ENCODE measurements around the gene CD28.

The CD28 gene

DNA sequence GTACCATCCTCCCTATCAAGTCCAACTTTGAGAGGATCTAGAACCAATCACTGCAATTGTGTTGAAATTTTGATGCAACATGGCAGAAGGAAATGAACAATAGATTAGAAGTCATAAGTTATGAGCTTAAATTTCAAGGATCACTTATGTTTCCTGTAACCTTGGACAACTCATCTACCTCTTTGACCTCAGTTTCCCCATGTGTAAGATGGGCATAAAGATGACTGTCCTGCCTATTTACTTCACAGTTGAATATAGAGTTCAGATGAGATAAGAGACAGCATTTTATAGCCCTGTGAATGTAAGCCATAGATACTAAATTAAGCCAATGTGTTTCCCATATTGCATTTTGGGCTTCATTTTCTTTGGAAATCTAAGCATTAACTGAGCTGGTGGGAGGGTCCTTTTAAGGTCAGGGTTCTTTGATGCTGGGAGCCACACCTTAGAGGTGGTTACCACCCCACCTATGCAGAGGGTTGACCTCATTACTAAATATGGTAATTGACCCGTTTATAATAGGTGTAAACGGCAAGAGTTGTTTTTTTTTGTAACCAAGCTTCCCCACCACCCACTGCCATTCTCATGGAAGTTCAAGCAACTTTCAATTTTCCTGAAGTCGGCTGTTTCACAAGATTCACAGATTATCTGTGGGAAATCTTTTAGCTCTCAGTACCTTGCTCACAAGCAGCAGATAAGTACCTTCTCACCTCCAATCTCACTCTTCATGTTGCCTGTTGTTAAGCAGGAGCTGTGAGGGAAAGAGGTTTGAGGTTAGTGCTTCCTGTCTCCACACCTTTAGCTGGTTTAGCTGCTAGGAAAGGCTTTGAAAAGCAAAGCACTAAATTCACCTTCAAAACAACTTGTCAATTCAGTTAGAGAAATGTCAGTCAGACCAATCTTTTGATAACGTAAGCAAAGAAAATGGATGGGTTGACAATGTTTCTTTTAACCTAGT is 13.3 kb downstream of the CD28 start:
- no peak for DNase-seq

DNA sequence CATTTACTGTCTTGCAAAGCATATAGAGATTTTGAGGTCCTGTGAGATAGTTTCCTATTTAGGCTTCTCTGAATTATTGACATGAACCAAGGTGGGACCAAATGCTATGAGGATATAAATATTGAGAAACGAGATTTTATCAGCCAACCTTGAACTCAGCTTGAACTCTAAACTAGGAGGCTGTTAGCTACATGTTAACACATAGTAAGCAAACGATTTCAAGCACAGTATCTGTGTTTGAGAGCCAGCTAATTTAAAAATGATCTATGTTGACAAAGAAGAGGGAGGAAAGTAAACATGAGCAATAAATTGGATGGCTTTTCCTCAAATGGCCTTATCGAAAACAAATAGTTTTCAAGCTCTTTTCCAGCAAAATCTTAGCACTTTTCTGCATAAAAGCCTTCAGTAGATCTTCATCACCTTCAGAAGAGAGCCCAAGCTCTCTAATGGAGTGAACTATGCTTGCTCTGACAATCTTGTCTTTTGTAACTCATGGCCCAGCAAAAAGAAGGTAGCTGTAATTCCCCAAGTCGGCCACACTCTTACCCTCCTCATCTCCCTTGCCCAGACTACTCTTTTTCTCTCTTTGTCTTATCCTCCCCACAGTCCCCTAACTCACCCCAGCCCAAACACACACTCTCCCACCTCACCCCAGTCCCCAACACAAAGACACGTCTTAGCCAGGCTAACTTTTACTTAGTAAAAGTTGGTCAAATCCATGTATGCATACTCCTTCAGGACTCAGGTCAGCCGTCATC is 14.7 kb downstream of the CD28 start:
- DNase-seq = no peak

DNA sequence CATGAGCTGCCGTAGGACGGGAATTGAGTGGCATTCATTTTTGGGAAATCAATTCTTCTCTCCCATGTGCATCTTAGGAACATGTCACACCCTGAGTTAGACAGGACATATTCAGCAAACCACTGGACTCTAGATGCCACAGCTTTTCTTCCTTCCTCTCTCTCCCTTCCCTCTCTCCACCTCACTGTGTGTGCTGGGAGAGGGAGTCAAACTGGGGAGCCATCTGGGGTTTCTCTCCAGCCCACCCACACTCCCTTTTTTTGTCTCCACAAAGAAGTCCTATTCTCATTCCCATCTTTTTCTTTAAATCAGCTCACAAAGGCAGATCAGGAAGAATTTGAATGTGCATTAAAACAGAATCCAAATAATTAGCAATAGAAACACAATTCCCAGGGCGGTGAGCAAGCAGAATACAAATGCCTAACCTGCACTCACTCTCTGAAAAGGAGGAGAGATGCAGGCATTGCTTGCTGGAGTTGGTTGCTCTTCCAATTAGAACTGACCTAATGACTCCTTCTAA is 15.4 kb downstream of the CD28 start:
- DNase-seq = no peak

DNA sequence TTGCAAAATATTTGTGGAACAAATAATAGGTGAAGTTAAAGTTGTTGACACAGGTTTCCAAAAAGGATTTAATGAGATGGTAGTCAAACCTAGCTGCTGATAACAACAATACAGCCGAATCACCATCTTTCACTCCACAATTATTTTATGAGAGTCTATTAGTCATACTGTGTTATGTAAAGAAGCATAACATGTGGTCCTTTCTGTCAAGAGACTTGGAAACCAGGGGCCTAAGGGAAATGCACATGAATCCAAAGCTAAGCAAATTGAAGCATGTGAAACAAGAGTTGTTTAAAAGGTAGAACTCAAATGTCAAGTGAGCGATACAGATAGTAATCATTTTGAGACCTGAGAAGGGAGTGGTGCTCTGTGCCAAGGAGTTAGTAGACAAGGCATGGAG is 16.0 kb downstream of the CD28 start:
- no peak for DNase-seq

DNA sequence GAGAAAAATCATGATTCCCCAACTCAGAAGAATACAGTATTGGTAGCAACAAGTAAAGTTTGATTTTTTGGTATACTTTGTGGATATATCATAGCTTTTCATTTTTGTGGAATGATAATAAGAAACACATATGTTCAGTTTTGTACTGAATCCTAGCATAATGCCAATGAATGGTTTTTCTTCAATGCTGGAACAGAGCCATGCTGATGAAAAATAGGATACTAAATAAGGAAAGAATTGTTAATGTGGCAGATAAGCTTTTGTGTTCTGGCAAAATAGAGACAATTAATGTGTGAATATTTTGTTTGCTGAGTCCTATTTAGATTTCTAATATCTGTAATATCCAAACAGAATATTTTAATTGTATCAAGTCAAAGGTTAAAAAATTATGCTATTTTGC is 21.9 kb downstream of the CD28 start:
- DNase-seq = no peak

DNA sequence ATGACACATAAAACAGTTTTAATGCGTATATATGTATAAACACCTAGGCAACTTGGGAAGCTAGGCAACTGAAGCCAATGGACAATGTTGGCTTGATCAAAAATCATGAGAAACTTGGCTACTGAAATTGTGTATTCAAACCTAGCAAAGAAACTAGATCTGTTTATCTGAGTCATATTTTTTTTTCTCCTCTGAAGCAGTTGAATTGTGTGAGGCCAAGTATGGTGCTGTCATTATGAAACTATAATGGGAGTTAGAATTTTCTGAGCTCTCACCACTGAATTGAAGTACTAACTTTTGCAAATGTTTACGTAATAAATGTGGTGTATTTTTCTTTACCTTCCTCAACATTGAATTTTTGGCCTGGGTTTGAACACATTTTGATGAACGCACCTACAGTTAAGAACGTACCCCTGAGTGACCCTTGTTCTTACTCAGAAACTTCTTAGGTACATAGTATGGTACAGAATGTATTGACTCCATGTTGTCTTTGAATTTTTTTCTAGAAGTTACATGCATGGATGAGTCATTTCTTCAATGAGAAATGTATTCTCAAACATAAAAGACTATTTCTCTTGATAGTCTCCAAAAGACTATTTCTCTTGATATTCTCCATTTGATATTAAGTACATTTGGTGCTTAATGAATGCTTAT is 23.8 kb downstream of the CD28 start:
- DNase-seq = no peak

DNA sequence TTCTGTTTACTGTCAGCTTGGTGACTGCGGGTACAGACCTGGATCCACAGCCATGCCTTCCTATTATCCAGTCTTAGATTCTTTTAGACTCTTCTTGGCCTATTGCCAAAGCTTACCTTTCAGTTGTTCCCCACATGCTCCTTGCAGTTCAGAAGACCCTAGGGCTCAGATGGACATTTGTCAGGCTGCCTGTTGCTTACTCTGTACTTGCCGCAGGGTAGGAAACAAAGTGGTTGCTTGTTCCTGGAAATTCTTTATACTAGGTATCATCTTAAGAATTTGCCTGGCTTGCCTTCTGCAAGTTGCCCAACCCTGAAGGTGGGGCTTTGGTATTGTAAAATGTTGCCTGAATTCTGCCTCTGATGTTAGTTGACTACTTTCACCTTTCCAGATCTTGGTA is 24.4 kb downstream of the CD28 start:
- DNase-seq = no peak

DNA sequence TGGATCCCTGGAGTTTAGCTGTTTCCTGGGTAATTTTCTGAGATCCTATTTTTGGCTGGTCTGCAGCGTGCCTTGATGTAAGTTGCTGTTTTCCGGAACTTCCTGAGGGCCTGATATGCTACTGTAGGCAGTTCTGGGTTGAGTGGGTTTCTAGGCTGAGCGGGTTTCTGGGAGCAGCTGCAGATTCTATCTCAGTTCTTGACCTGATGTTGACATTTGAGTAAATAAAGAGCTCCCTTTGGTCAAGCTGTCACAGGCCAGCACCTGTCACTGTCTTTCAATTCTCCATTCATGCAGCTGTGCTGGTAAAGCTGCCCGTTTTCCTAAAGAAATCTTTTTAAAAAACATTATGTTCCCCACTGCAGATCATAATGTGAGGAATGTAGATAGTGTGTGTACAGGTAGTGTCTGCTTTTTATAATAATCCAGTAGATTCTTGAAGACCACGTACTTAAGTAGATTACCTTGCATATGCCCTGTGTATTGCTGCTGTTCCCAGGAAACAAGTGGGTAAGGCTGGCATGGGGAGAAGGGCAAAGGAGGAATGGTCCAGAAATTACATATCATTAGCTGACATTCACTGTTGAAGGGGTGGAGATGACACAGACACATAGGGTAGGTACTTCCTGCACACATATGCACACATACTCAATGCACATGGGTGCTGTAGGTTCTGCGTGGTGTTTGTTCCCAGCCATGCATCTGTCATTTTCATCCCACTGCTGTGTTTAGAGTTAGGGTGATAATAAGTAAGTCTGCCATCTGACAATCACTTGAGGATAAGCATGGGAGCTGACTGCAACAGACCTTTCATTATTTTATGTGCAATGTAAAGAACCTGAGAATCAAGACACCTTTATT is 25.9 kb downstream of the CD28 start:
- no peak for DNase-seq

DNA sequence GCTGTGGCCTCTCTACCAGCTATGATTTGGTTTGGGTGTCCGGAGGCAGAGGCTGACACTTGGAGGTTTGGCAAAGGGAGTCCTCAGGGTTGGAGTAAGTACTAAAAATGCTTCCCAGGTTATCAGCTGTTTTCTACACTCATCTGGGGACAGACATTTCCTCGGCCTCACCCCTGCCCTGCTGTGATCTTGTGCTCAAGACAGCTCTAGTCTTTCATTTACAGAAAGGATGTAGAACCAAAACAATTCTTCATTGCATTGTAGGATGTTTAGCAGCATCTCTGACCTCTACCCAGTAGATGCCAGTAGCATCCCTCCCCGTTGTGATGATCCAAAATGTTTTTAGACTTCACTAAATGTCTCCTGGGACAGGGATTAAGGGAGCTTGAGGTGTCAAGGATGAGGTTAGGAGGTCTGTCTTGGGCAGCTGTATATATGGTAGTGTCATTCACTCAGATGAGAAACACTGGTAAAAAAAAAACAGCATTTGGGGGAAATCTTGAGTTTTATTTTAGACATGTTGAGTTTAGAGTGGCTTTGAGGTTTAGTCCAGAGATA is 26.6 kb downstream of the CD28 start:
- DNase-seq = no peak

DNA sequence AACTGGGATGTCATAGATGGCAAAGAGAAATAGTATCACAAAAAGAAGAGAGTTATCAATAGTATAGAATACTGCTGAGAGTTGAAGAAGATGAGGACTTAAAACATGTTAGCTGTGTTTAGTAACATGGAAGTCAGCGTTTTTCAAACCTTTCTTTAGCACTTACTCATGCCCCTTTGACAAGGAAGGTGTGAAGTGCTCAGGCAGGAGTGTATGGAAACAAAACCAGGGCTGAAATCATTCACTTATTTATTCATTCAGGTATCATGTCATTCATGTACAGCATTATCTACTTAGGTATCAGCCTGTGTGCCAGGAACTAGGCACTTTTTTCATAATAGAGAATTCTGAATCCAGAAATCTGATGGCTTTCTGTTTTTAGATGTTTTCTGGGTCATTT is 27.2 kb downstream of the CD28 start:
- DNase-seq = no peak

DNA sequence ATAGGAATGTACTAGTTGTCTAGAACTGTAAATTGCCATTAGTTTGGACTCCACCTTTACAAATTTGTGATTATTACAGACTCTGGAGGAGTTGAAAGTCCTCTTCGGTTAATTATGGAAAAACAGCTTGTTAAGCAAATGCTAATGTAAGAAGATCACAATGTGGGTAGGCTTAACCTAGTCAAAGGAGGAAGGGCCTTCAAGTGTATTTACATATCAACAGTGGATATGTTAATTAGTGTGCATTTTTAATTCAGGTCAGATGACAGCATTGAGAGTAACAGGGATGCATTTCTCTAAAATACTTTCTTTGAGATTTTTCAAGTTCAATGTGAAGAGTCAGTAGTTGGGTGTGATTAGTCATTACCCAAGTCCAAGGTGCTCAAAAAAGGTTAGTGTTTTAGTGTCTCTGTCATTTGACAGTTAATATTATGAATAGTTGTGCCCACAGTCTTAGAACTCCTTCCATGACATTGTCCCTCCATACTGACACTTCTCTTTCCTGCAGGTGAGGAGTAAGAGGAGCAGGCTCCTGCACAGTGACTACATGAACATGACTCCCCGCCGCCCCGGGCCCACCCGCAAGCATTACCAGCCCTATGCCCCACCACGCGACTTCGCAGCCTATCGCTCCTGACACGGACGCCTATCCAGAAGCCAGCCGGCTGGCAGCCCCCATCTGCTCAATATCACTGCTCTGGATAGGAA is 28.0 kb downstream of the CD28 start:
- DNase-seq = no peak

DNA sequence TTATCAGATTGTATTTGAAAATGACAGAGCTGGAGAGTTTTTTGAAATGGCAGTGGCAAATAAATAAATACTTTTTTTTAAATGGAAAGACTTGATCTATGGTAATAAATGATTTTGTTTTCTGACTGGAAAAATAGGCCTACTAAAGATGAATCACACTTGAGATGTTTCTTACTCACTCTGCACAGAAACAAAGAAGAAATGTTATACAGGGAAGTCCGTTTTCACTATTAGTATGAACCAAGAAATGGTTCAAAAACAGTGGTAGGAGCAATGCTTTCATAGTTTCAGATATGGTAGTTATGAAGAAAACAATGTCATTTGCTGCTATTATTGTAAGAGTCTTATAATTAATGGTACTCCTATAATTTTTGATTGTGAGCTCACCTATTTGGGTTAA is 30.9 kb downstream of the CD28 start:
- DNase-seq = no peak

DNA sequence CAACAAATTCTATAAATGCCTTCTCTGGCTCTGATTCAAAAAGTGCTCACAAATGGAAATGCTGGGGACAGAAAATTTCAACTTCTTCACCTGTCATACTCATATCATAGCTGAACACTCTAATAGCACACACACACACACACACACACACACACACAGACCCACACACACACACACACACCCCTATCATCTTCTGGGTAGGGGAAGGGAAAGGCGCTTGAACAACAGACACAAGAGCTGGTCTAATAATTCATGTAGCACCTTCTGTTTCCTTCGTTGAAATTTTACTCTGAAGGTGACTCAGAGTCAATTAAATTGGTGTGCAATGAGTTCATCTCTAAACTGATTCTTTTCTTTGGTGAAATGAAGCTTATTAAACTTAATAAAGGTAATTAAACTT is 32.9 kb downstream of the CD28 start:
- no peak for DNase-seq

DNA sequence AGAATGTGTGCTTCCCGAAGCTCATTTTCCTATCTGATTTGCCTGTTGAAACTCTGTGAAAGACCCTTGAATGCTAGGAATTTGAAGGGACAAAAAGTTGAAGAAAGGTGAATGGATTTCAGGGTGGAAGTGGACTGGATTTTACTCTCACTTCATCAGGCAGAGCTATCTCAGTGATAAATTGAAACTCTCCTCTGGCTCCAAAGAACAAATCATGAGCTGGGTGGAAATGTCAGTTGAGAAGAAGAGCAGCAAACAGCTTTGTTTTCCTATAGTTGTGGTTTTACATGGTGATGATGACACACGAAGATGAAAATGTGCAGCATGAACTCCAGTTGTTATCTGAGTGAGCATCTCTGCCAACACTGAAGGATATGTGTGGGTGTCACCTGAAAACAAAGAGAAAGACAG is 34.4 kb downstream of the CD28 start:
- DNase-seq = no peak

DNA sequence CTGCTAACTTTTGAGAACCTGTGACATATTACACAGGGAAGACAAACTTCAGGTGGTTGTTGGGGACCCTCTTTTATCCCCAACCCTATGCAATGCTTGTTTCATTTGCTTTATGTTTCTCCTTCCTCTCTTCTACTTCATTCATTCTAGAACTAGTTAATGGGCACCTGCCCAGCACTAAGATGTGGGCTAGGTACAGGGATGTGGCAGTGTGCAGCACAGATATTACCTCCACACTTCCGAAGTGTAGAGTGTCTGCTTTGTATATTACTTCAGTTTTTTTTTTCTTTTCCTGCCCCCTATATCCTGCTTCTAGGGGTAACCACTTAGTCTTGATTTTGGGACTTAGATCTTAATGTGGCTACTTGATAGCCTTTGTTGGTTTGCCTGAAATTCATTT is 35.1 kb downstream of the CD28 start:
- no peak for DNase-seq

DNA sequence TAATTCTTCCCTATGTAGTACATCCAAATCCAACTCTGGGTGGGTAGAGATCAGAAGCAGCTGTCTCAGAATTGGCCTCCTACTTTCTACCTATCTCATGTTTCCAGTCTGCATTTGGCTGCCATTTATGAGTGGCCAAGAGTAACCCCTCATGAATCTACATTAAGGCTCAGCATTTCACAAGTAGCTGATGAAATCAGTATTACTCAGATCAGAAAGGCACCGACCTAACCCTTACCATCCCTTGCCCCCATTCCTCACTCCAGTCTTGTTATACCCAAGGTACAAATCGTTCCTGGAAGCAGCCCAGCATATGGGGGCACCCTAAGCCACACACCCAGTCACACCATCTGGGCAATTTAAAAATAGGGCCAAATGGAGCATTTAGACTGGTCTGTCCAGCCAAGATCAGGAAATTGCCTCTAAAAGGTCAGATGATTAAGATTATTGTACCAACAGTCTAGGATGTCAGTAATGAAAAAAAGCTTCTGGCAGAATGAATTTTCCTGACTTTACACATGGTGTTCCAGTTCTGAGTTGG is 37.1 kb downstream of the CD28 start:
- DNase-seq = no peak

DNA sequence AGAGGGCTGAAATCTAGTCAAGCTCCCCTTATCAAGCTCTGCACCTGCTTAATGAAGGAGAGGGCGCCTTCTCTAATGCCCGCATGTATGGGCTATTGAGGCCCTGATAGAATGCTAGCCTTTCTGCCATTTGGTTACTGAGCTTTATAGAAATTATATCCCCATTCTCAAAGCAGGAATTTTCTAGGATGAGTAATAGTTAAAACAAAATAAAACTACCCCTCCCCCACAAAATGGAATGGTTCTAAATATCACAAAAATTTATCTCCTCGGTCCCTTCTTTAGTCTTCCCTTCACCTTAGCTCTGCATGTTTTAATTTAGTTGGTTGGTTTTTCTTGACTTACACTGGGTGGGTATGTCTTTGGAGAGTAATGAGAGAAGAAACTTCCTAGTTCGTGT is 37.7 kb downstream of the CD28 start:
- no peak for DNase-seq

DNA sequence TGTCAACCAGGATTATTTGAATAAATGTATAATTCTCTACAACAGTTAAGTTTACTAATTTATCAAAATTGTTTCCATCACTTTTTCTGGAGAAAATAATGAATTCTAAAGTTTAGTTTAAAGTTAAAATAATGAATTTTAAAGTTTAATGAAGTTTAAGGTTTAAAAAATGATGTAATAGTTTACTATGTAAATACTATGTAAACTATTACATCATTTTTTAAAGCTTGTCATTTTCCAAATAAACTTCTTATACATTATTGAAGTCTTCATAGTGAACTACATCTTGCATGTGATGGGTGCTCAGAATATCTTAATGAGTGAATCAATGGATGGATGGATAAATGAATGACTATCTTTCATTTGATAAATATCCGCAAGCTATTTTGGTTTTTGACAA is 38.8 kb downstream of the CD28 start:
- DNase-seq = no peak

DNA sequence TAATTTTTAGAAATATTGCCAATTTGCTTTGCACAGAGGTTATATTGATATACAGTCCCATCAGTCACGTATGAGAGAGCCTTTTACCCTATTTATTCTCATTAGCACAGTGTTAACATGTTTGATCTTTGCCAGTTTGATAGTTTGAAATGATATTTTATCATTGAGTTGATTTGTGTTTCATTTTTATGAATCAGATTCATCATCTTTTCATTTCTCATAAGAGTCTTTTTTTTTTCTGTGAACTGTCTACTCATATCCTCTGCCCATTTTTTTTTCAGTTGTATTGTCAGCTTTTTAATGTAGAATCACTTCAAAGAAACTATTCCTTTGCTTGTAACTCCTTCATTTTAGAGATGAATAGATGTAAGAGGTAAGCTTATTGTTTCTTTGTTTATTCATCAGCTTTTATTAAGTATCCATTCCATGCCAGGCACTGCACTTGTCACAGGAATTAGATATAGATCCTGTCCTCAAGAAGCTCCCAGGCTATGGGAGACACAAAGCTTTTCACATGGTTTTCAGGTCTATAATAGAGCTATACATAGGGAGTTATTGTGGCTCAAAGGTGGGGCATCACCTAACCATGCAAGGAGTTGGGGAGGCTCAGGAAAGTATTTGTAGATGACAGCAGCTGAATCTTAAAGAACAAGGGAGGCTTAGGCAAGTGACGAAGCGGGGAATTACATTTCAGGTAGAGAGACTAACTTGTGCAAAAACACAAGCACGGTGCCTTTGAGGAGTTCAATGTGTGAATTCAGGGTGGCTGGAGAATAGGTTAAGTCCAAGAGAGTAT is 42.1 kb downstream of the CD28 start:
- no peak for DNase-seq

DNA sequence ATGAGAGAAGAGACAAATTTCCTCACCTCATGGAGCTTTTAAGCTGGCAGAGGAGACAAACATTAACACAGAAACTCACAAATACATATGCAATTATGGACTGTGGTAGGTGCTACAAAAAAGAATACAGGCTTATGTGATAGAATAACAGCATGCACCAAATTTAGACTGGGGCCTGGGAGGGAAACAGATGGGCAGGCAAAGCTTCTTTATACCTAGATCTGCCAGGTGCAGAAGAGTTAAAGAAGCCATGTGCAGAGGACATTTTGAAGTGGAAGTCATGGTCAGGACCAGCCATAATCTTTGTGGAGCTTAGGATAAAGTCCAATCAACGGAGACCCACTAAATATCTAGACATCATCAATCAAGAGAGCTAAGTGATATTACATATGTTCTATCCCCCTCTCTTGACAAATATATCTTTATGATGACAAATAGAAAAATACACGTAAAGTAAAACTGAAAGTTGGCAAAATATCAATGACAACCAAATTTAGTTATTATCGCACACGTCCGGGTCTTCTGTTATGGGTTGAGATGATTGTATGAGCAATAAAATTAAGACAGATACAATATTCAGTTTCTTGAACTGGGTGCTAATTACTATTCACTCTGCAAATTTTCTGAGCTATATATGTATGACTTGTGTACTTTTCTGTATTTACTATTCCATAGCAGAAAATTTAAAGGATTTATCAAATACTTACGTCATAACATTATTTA is 44.1 kb downstream of the CD28 start:
- no peak for DNase-seq

Data from DMS 273 treated with DMSO at 0.1 percent for 48 hours (cell line).